GM19463 (cell line): ENCODE data around the gene KCNG4.

ENCODE experiments used
- ATAC-seq: cut with Tn5 transposase; IDR thresholded peaks from one replicate; pipeline ENCODE4 v1.9.1; 2021; ENCODE audit warnings: mild to moderate bottlenecking, moderate library complexity; ENCODE audit not compliant: unreplicated experiment

Gene KCNG4

GRCh38 chr16:84186685-84187437 lies 53.0 kb downstream of the KCNG4 start, which contains the start of gene TAF1C:
TSS of gene TAF1C (minus strand) at chr16:84187057. CDS start at chr16:84184988, 2,069 bp downstream.
- ATAC-seq, result peak; percentile 99

DNA sequence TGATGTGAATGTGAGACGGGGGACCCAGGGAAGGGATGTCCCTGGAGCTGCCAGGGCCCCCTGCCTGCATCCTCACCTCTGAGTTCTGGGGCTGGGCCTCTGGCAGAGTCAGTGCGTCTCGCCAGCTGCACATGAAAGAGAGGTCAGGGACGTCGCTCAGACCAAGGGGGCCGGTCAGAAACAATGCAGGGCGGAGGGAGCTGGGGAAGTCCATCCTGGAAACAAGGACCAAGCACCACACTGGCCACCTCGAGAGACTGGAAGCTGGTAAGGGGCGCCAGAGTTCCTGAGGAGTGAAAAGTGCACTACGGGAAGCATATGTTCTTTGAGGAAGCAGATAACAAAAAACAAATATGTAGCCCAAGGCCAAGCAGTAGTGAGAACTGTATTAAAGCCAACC lies 55.0 kb downstream of the KCNG4 start:
- ATAC-seq, result no peak

- no peak for ATAC-seq
Measured at GRCh38 chr16:84183911-84184591, 55.8 kb downstream of the KCNG4 start.

GRCh38 chr16:84183572-84183875 lies 56.3 kb downstream of the KCNG4 start:
- ATAC-seq, result no peak

GRCh38 chr16:84182680-84183571 lies 56.9 kb downstream of the KCNG4 start:
- no peak for ATAC-seq

DNA sequence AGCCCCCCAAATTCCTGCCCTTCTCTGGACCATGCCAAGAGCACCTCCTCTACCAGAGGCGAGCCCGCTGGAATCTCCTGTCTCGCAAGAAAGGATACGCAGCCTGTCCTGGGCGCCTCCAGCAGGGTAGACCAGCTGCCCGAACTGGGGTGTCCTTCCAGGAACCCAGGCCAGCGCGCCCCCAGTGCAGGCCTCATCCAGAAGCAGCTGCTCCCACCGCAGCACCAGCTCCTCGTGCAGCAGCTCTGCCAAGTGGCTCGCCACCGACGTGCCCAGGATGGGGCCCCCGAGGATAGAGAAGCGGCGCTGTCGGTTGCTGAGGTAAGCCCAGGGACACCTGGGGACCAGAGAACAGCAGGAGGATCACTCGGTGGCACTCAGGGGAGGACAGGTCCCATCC lies 57.7 kb downstream of the KCNG4 start:
- no peak for ATAC-seq

DNA sequence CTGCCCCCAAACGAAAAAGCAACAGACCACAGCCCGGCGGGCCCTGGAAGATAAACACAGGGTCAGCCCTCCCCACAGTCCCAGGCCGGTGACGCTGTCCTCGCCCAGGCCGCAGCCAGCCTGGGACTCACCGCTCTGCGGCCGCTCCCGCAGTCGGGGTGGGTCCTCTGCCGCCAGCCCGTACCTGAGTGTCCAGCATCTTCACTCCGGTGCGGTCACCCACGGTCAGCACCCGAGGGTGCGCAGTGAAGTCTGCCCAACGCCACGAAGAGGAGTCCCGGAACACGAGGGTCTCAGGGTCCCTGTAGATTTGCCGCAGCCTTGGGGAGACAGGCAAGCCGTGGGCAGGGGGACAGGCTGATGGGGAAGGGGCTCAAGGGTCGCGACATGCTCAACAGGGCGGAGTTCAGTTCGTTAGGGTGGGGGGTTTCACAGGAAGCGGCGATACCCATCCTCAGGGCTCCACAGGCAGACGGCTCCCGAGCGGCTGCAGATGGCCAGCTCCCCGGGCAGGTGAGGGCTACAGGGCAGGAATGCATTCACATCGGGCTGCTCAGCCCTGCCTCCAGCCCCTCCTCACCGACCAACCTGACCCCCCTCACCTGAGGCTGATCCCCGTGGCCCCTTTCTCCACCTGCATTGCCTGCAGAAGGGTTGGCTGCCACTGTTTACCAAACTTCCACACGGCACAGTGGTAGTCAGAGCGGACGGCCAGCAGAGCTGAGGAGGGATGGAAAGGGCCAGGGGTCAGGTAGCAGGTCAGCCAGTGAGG lies 58.5 kb downstream of the KCNG4 start:
- ATAC-seq, result no peak

GRCh38 chr16:84180519-84181140 lies 59.2 kb downstream of the KCNG4 start:
- ATAC-seq, result no peak

- no peak for ATAC-seq
Measured at GRCh38 chr16:84179612-84180320, 60.0 kb downstream of the KCNG4 start.

- ATAC-seq, result no peak
Measured at GRCh38 chr16:84178892-84179611, 60.8 kb downstream of the KCNG4 start.

DNA sequence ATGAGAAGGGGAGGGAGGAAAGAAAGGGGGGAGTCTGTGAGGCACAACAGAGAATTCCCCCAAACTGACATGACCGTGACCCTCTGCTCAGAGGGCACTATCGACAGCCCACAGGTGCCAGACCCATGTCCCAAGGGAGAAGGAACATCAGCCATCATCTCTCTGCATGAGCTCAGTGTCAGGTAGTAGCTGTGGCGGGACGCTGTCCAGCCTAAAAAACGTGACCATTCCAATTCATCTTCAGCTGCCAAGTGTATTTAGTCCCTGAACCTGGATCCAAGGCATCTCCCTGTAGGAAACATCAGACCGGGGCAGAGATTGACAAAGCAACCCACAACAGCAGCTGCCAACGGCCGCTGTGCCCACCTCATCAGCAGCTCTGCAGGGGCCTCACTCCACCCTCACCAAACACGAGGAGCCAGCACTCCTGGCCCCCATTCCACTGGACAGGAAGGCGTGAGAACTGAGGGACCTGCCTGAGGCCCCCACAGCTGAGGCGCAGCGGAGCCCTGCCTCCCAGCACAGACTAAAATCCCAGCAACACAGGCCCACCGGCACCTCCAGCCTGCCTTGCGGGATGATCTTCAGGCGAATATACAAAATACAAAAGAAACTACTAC lies 61.6 kb downstream of the KCNG4 start:
- ATAC-seq, result no peak

GRCh38 chr16:84177741-84178073 lies 62.1 kb downstream of the KCNG4 start:
- ATAC-seq, result no peak

- no peak for ATAC-seq
Measured at GRCh38 chr16:84176192-84177053, 63.4 kb downstream of the KCNG4 start.

GRCh38 chr16:84175350-84176081 lies 64.3 kb downstream of the KCNG4 start:
- ATAC-seq, result peak; percentile 93

DNA sequence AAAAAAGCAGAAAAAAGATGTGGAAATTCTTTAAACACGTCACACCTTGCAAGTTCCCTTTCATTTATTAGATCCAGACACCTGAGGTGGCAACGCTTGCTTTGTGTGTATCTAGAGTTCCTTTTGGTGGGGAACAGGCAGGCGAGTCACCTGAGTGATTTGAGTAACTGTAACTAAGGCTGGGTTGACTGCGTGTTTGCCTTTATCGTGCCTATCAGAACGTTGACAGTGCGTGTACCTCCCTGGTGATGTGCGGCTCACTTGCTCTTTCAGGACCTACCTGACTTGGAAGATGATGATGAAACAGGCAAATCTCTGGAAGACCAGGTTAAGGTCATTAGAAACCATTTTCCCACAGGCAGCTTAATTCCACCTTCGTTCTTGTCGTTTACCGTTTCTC lies 65.4 kb downstream of the KCNG4 start:
- no peak for ATAC-seq

DNA sequence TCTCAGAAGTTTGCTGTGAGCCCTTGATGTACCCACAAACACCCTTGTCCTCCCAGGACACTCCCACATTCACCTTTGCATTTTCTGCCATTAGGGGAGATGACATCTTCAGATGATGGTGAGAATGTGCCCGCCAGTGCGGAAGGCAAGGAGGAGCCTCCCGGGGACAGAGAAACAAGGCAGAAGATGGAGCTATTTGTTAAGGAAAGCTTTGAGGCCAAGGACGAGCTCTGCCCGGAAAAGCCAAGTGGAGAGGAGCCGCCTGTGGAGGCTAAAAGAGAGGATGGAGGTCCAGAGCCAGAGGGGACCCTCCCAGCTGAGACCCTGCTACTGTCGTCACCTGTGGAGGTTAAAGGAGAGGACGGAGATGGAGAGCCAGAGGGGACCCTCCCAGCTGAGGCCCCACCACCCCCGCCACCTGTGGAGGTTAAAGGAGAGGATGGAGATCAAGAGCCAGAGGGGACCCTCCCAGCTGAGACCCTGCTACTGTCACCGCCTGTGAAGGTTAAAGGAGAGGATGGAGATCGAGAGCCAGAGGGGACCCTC lies 70.0 kb downstream of the KCNG4 start:
- no peak for ATAC-seq
